Naive thymus-derived CD4-positive, alpha-beta T cell (primary cell): ENCODE data around the gene NISCH. TPM values are rescaled to one million over a fixed set of nuclear protein-coding genes. Genes with fewer than 3 reads are reported as not detected.

Source experiments
- ATAC-seq: fragments of 150-1000 bp; cut with Tn5 transposase; 2 replicates; pipeline ENCODE4 v1.10.0; 2021; ENCODE audit warnings: mild to moderate bottlenecking, moderate library complexity
- CTCF ChIA-PET: fragments of 350-600 bp; sonication (Branson Sonifier 250); formaldehyde crosslinking; loops from one replicate; lab custom pipeline; 2021; ENCODE audit warnings: antibody characterized with exemption; lab: Charles Lee
- POLR2A ChIA-PET: fragments of 350-600 bp; sonication (Branson Sonifier 250); formaldehyde crosslinking; loops from one replicate; lab custom pipeline; 2021; ENCODE audit warnings: antibody characterized with exemption, inconsistent platforms; lab: Charles Lee
- DNase-seq, 9 donors: peaks; one replicate each; pipeline versions ENCODE4 v3.0.0 to v3.0.0-alpha.2; 2020 to 2022; ENCODE audit warnings: mixed read lengths in 1 of 9
- H3K27ac ChIP-seq: one replicate; pipeline ENCODE4 v1.7.0; 2013; ENCODE audit warnings: mild to moderate bottlenecking, low read depth, low read length, moderate library complexity
- H3K27me3 ChIP-seq, 2 donors: one replicate each; pipeline ENCODE4 v1.7.0; 2013; ENCODE audit warnings: low read length in 2 of 2, mild to moderate bottlenecking in 2 of 2, moderate library complexity in 2 of 2; ENCODE audit not compliant: control insufficient read depth in 2 of 2, insufficient read depth in 2 of 2
- H3K36me3 ChIP-seq, 3 experiments: 1 replicate in 2 of 3; 2 replicates in 1 of 3; pipeline ENCODE4 v1.7.0; 2013; ENCODE audit warnings: low read length in 3 of 3, mild to moderate bottlenecking in 3 of 3, moderate library complexity in 1 of 3; ENCODE audit not compliant: insufficient read depth in 3 of 3, control insufficient read depth in 2 of 3
- H3K4me1 ChIP-seq, 2 donors: one replicate each; pipeline ENCODE4 v1.7.0; 2013; ENCODE audit warnings: low read length in 2 of 2, mild to moderate bottlenecking in 2 of 2, moderate library complexity in 1 of 2; ENCODE audit not compliant: control insufficient read depth in 2 of 2, insufficient read depth in 2 of 2
- H3K4me3 ChIP-seq: 2 replicates; pipeline ENCODE4 v1.7.0; 2013; ENCODE audit warnings: mild to moderate bottlenecking, low read length
- H3K9me3 ChIP-seq, 3 experiments: 1 replicate in 2 of 3; 2 replicates in 1 of 3; pipeline ENCODE4 v1.7.0; 2013; ENCODE audit warnings: low read length in 3 of 3; ENCODE audit not compliant: control insufficient read depth in 2 of 3
- H3K27ac Mint-ChIP-seq, 9 donors: one replicate each; pipeline ENCODE4 v1.8.0; 2020 to 2022; ENCODE audit warnings: mixed read lengths in 9 of 9, mild to moderate bottlenecking in 8 of 9, moderate library complexity in 5 of 9, inconsistent platforms in 2 of 9
- H3K27me3 Mint-ChIP-seq, 5 donors: one replicate each; pipeline ENCODE4 v1.8.0; 2021 to 2022; ENCODE audit warnings: mixed read lengths in 5 of 5, mild to moderate bottlenecking in 1 of 5
- H3K36me3 Mint-ChIP-seq, 5 donors: one replicate each; pipeline ENCODE4 v1.8.0; 2020 to 2022; ENCODE audit warnings: mixed read lengths in 5 of 5, mild to moderate bottlenecking in 3 of 5, inconsistent platforms in 1 of 5
- H3K4me1 Mint-ChIP-seq, 7 donors: one replicate each; pipeline ENCODE4 v1.8.0; 2020 to 2022; ENCODE audit warnings: mixed read lengths in 7 of 7, mild to moderate bottlenecking in 3 of 7, inconsistent platforms in 1 of 7
- H3K4me3 Mint-ChIP-seq, 10 donors: one replicate each; pipeline ENCODE4 v1.8.0; 2020 to 2022; ENCODE audit warnings: mild to moderate bottlenecking in 10 of 10, mixed read lengths in 10 of 10, moderate library complexity in 6 of 10, inconsistent platforms in 2 of 10
- H3K9me3 Mint-ChIP-seq, 11 donors: one replicate each; pipeline ENCODE4 v1.8.0; 2020 to 2022; ENCODE audit warnings: mixed read lengths in 11 of 11, mild to moderate bottlenecking in 4 of 11, inconsistent platforms in 1 of 11, moderate library complexity in 1 of 11
- intact Hi-C, 2 donors: fragments of 100-400 bp; cut with micrococcal nuclease; formaldehyde crosslinking; loops; one replicate each; pipeline ENCODE4 v1.15.1; 2023
- polyA plus RNA-seq, 2 donors: library from polyadenylated mRNA; unstranded; fragments of 300-500 nt; fragmentation: Illumina TruSeq; gene quantifications; one replicate each; pipeline ENCODE4 v1.2.3, GENCODE V29; 2021
- total RNA-seq, 6 experiments: library from RNA in 5 of 6; stranded (reverse) in 5 of 6; gene quantifications; 1 replicate in 5 of 6; 2 replicates in 1 of 6; pipeline ENCODE4 v1.2.3 and lab custom pipeline; 2021 to 2026

The NISCH gene
- total and polyA plus RNA-seq, 7 experiments from 2014 or later: 21.4 to 210 (median 131) TPM

GRCh38 chr3:52532838-52533622 is 77.6 kb downstream of the NISCH start:
- Histone ChIP-seq H3K27ac (no peak overlapping the region), H3K4me1 (peaks cover 11 to 15% of the 10 kb centered on the region in 2 donors), H3K36me3 (no peaks in the 10 kb centered on the region), H3K27me3 (no peaks in the 10 kb centered on the region), H3K9me3 (no peaks in the 10 kb centered on the region), H3K4me3 (peak overlapping the region; percentile 15)
- Mint-ChIP-seq H3K9me3 (peaks cover 0 to 2% (median 0%) of the 10 kb centered on the region in 11 donors), H3K36me3 (peaks cover 0 to 8% (median 0%) of the 10 kb centered on the region in 5 donors), H3K27ac (peak overlapping the region in 1 of 9 donors; percentile 55), H3K4me1 (peaks cover 14 to 32% (median 26%) of the 10 kb centered on the region in 7 donors), H3K27me3 (no peaks in the 10 kb centered on the region), H3K4me3 (peak overlapping the region; percentile 36 to 81 (median 70))
- ChIA-PET POLR2A (no interaction called here), CTCF (no interaction called here)
- intact Hi-C loops: loop anchor here in 1 of 2 donors (10.0 kb wide), 3 partner anchors 258 to 848 kb away; partner anchors contain the start of genes RPL29 and WDR82
- peak in 6 of 9 donors; percentile 11 to 45 (median 24) for DNase-seq
- no peak for ATAC-seq

GRCh38 chr3:52533623-52534280 is 78.3 kb downstream of the NISCH start, which contains the start of gene NT5DC2:
Gene NT5DC2, minus strand, starts transcription at chr3:52533857. Its CDS starts 120 bp downstream, at chr3:52533737.
- ATAC-seq: peak; percentile 36
- H3K4me3 ChIP-seq: peak within 1 kb of the TSS; percentile 15
- peaks cover 0 to 12% (median under 1%) of the 10 kb centered on the region in 5 donors for H3K36me3 Mint-ChIP-seq
- peaks cover 17% of the 10 kb centered on the region in 2 donors for H3K4me1 ChIP-seq
- ChIA-PET CTCF (no interaction called here), POLR2A (no interaction called here)
- peaks cover 0 to 2% (median 0%) of the 10 kb centered on the region in 11 donors for H3K9me3 Mint-ChIP-seq
- H3K27ac Mint-ChIP-seq: peak within 1 kb of the TSS in 5 of 9 donors; percentile 55 to 75 (median 64)
- peaks cover 20 to 38% (median 31%) of the 10 kb centered on the region in 7 donors for H3K4me1 Mint-ChIP-seq
- intact Hi-C loops: loop anchor here in 1 of 2 donors (10.0 kb wide), 3 partner anchors 259 to 849 kb away; partner anchors contain the start of genes RPL29 and WDR82
- H3K27me3 Mint-ChIP-seq: no peaks in the 10 kb centered on the region
- peak; percentile 34 to 84 (median 46) for DNase-seq
- H3K27ac ChIP-seq: no peak within 1 kb of the TSS
- peak within 1 kb of the TSS; percentile 74 to 100 (median 84) for H3K4me3 Mint-ChIP-seq
- H3K9me3 ChIP-seq: no peaks in the 10 kb centered on the region
- H3K36me3 ChIP-seq: no peaks in the 10 kb centered on the region
- no peaks in the 10 kb centered on the region for H3K27me3 ChIP-seq

- Mint-ChIP-seq H3K9me3 (peaks cover 0 to 3% (median 0%) of the 10 kb centered on the region in 11 donors), H3K27me3 (no peaks in the 10 kb centered on the region), H3K27ac (peak overlapping the region in 6 of 9 donors; percentile 34 to 75 (median 62)), H3K4me1 (peaks cover 27 to 46% (median 39%) of the 10 kb centered on the region in 7 donors), H3K36me3 (peaks cover 0 to 19% (median 8%) of the 10 kb centered on the region in 5 donors), H3K4me3 (peak overlapping the region; percentile 53 to 100 (median 84))
- ATAC-seq: no peak
- Histone ChIP-seq H3K27me3 (no peaks in the 10 kb centered on the region), H3K4me1 (peaks cover 24% of the 10 kb centered on the region in 2 donors), H3K27ac (no peak overlapping the region), H3K4me3 (no peak overlapping the region), H3K9me3 (no peaks in the 10 kb centered on the region), H3K36me3 (no peaks in the 10 kb centered on the region)
- CTCF ChIA-PET: no interaction called here
- intact Hi-C loops: loop anchor here in 1 of 2 donors (10.0 kb wide), 3 partner anchors 260 to 850 kb away; partner anchors contain the start of genes RPL29 and WDR82
- DNase-seq: peak in 2 of 9 donors; percentile 5 to 20
- POLR2A ChIA-PET: no interaction called here
These were observed 79.1 kb downstream of the NISCH start for GRCh38 chr3:52534281-52535183.

- ATAC-seq (no peak), DNase-seq (peak in 1 of 9 donors; percentile 20)
- H3K36me3 ChIP-seq: no peaks in the 10 kb centered on the region
- peaks cover 24 to 30% of the 10 kb centered on the region in 2 donors for H3K4me1 ChIP-seq
- CTCF ChIA-PET: interaction anchor here (0.8 kb wide), 1 partner anchor 18 kb away, joined by 3 read pairs; no protein-coding TSS in a partner anchor
- Mint-ChIP-seq H3K27ac (peak overlapping the region in 8 of 9 donors; percentile 45 to 99 (median 98)), H3K4me1 (peaks cover 29 to 56% (median 45%) of the 10 kb centered on the region in 7 donors), H3K4me3 (peak overlapping the region; percentile 96 to 100 (median 99)), H3K36me3 (peaks cover 0 to 19% (median 8%) of the 10 kb centered on the region in 5 donors), H3K9me3 (peaks cover 0 to 3% (median 0%) of the 10 kb centered on the region in 11 donors), H3K27me3 (no peaks in the 10 kb centered on the region)
- H3K4me3 ChIP-seq: peak overlapping the region; percentile 30
- H3K27ac ChIP-seq: peak overlapping the region; percentile 43
- intact Hi-C loops: loop anchor here (1.0 to 10.0 kb wide), 12 partner anchors 80 to 1035 kb away; partner anchors contain the start of genes NISCH (in 2 of the 2), PBRM1 (in 2 of the 2), SPCS1 (in 2 of the 2) and DCAF1 (in 1 of the 2)
- no peaks in the 10 kb centered on the region for H3K9me3 ChIP-seq
- POLR2A ChIA-PET: interaction anchor here (0.6 to 1.4 kb wide), 10 partner anchors 10 to 511 kb away, joined by 3 to 8 read pairs (median 4); partner anchors contain the start of gene SFMBT1
- no peaks in the 10 kb centered on the region for H3K27me3 ChIP-seq
These were observed 80.2 kb downstream of the NISCH start for GRCh38 chr3:52535411-52536111.

- H3K4me1 ChIP-seq: peaks cover 24 to 30% of the 10 kb centered on the region in 2 donors
- H3K4me1 Mint-ChIP-seq: peaks cover 29 to 61% (median 50%) of the 10 kb centered on the region in 7 donors
These were observed 80.6 kb downstream of the NISCH start for GRCh38 chr3:52536112-52536368.

More at GRCh38 chr3:52536112-52536368, 80.6 kb downstream of the NISCH start:
- H3K4me3 Mint-ChIP-seq: peak overlapping the region; percentile 96 to 100 (median 99)
- ChIA-PET POLR2A (interaction anchor here (0.6 to 1.4 kb wide), 10 partner anchors 9 to 510 kb away, joined by 3 to 8 read pairs (median 4); partner anchors contain the start of gene SFMBT1), CTCF (interaction anchor here (0.8 kb wide), 1 partner anchor 18 kb away, joined by 3 read pairs; no protein-coding TSS in a partner anchor)
- peaks cover 0 to 19% (median 8%) of the 10 kb centered on the region in 5 donors for H3K36me3 Mint-ChIP-seq
- Histone ChIP-seq H3K4me3 (peak overlapping the region; percentile 30), H3K9me3 (no peaks in the 10 kb centered on the region), H3K36me3 (no peaks in the 10 kb centered on the region), H3K27me3 (no peaks in the 10 kb centered on the region), H3K27ac (peak overlapping the region; percentile 43)
- H3K27me3 Mint-ChIP-seq: no peaks in the 10 kb centered on the region
- peaks cover 0 to 3% (median 0%) of the 10 kb centered on the region in 11 donors for H3K9me3 Mint-ChIP-seq
- DNase-seq (no peak), ATAC-seq (no peak)
- intact Hi-C loops: loop anchor here (1.0 to 10.0 kb wide), 12 partner anchors 81 to 1035 kb away; partner anchors contain the start of genes NISCH (in 2 of the 2), PBRM1 (in 2 of the 2), SPCS1 (in 2 of the 2) and DCAF1 (in 1 of the 2)
- peak overlapping the region; percentile 45 to 99 (median 98) for H3K27ac Mint-ChIP-seq
